ENCODE data around the gene B9D1. TPM values are rescaled to one million over a fixed set of nuclear protein-coding genes. Genes with fewer than 3 reads are reported as not detected.

Gene B9D1
- total RNA-seq, 1 experiment from 2014 or later, result 20.0 TPM

DNA sequence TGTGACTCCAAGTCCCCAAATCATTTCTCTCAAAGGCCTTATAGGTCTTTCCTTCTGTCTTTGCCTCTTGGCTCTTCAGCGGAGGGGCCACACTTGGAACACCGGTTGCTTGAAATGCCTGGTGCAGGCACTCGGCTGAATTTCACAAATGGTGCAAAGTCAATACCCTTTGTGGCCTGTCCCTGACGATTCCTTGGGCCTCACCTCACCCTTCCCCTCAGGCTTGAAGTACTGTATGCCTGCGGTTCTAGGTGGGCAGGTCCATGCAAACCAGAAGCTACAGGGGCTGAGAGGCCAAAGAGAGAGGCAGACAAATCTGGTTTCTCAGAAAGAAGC lies 4.1 kb upstream of the B9D1 start:
- H3K4me2 ChIP-seq (ENCODE audit: low read length), result no peak overlapping the region
- TF ChIP-seq CBX3 (IDR thresholded peaks at IDR 0.05; ENCODE audit: low read depth) (no peak), POLR2AphosphoS5 (IDR thresholded peaks at IDR 0.05; ENCODE audit: low read depth, low read length) (no peak), POLR2A (IDR thresholded peaks at IDR 0.05; ENCODE audit: borderline replicate concordance, extremely low read depth, insufficient read depth, insufficient read length) (no peak), RAD21 (IDR thresholded peaks at IDR 0.05; ENCODE audit: low read depth) (no peak), EZH2phosphoT487 (IDR thresholded peaks at IDR 0.05; ENCODE audit: borderline replicate concordance) (no peak), ZFX (IDR thresholded peaks at IDR 0.05) (no peak), SIN3A (IDR thresholded peaks at IDR 0.05; ENCODE audit: low read depth) (no peak), JUND (IDR thresholded peaks at IDR 0.05) (no peak), SP1 (IDR thresholded peaks at IDR 0.05; ENCODE audit: low read depth) (no peak), FOSL1 (IDR thresholded peaks at IDR 0.05; ENCODE audit: low read depth) (no peak), ZNF274 (IDR thresholded peaks at IDR 0.05; ENCODE audit: low read depth, low read length) (no peak), EZH2 (IDR thresholded peaks at IDR 0.05) (no peak), CEBPB (IDR thresholded peaks at IDR 0.05; ENCODE audit: low read depth) (no peak), EGR1 (IDR thresholded peaks at IDR 0.05; ENCODE audit: low read depth) (no peak), SRF (IDR thresholded peaks at IDR 0.05; ENCODE audit: low read depth) (no peak)
- TF ChIP-seq, protein P1, sequence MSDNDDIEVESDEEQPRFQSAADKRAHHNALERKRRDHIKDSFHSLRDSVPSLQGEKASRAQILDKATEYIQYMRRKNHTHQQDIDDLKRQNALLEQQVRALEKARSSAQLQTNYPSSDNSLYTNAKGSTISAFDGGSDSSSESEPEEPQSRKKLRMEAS (IDR thresholded peaks at IDR 0.05), result no peak
- TF ChIP-seq, protein P2, sequence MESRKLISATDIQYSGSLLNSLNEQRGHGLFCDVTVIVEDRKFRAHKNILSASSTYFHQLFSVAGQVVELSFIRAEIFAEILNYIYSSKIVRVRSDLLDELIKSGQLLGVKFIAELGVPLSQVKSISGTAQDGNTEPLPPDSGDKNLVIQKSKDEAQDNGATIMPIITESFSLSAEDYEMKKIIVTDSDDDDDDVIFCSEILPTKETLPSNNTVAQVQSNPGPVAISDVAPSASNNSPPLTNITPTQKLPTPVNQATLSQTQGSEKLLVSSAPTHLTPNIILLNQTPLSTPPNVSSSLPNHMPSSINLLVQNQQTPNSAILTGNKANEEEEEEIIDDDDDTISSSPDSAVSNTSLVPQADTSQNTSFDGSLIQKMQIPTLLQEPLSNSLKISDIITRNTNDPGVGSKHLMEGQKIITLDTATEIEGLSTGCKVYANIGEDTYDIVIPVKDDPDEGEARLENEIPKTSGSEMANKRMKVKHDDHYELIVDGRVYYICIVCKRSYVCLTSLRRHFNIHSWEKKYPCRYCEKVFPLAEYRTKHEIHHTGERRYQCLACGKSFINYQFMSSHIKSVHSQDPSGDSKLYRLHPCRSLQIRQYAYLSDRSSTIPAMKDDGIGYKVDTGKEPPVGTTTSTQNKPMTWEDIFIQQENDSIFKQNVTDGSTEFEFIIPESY (IDR thresholded peaks at IDR 0.05; ENCODE audit: extremely low read depth, insufficient replicate concordance, low read length), result no peak
- TF ChIP-seq, protein P3, sequence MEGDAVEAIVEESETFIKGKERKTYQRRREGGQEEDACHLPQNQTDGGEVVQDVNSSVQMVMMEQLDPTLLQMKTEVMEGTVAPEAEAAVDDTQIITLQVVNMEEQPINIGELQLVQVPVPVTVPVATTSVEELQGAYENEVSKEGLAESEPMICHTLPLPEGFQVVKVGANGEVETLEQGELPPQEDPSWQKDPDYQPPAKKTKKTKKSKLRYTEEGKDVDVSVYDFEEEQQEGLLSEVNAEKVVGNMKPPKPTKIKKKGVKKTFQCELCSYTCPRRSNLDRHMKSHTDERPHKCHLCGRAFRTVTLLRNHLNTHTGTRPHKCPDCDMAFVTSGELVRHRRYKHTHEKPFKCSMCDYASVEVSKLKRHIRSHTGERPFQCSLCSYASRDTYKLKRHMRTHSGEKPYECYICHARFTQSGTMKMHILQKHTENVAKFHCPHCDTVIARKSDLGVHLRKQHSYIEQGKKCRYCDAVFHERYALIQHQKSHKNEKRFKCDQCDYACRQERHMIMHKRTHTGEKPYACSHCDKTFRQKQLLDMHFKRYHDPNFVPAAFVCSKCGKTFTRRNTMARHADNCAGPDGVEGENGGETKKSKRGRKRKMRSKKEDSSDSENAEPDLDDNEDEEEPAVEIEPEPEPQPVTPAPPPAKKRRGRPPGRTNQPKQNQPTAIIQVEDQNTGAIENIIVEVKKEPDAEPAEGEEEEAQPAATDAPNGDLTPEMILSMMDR (IDR thresholded peaks at IDR 0.05 in 2 of 3, conservative IDR thresholded peaks at IDR 0.05 in 1 of 3; ENCODE audit: borderline replicate concordance in 1 of 3, insufficient read depth in 1 of 3, low read depth in 2 of 3, low read length in 2 of 3), result no peak
- TF ChIP-seq, protein P4, sequence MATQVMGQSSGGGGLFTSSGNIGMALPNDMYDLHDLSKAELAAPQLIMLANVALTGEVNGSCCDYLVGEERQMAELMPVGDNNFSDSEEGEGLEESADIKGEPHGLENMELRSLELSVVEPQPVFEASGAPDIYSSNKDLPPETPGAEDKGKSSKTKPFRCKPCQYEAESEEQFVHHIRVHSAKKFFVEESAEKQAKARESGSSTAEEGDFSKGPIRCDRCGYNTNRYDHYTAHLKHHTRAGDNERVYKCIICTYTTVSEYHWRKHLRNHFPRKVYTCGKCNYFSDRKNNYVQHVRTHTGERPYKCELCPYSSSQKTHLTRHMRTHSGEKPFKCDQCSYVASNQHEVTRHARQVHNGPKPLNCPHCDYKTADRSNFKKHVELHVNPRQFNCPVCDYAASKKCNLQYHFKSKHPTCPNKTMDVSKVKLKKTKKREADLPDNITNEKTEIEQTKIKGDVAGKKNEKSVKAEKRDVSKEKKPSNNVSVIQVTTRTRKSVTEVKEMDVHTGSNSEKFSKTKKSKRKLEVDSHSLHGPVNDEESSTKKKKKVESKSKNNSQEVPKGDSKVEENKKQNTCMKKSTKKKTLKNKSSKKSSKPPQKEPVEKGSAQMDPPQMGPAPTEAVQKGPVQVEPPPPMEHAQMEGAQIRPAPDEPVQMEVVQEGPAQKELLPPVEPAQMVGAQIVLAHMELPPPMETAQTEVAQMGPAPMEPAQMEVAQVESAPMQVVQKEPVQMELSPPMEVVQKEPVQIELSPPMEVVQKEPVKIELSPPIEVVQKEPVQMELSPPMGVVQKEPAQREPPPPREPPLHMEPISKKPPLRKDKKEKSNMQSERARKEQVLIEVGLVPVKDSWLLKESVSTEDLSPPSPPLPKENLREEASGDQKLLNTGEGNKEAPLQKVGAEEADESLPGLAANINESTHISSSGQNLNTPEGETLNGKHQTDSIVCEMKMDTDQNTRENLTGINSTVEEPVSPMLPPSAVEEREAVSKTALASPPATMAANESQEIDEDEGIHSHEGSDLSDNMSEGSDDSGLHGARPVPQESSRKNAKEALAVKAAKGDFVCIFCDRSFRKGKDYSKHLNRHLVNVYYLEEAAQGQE (IDR thresholded peaks at IDR 0.05; ENCODE audit: low read depth), result no peak
- no peaks in the 10 kb centered on the region for H3K9me2 ChIP-seq (ENCODE audit: insufficient read depth)
- no peaks in the 10 kb centered on the region for H4K20me1 ChIP-seq (ENCODE audit: insufficient read depth)
- intact Hi-C loops (cut with micrococcal nuclease), result no loop called here
- ATAC-seq (no peak), DNase-seq (ENCODE audit: low read depth, low spot score) (no peak)
- POLR2A ChIA-PET, result no interaction called here
- no peaks in the 10 kb centered on the region for H3K36me3 ChIP-seq (ENCODE audit: control insufficient read depth in 1 of 2, insufficient read depth in 2 of 2, low read length in 2 of 2)
- H2AFZ ChIP-seq (ENCODE audit: low read depth, low read length, poor library complexity, severe bottlenecking), result no peak overlapping the region
- RAD21 ChIA-PET (ENCODE audit: low non-redundant PET in 1 of 2, low total read pairs in 2 of 2, uncharacterized antibody in 2 of 2, unreplicated experiment in 2 of 2), result no interaction called here
- no peaks in the 10 kb centered on the region for H3K27me3 ChIP-seq (ENCODE audit: insufficient read depth, low read length)
- no peak overlapping the region for H3K4me3 ChIP-seq (replicated peaks in 1 of 2; ENCODE audit: low read depth in 1 of 2, low read length in 2 of 2)
- no peaks in the 10 kb centered on the region for H3K9me3 ChIP-seq (ENCODE audit: control insufficient read depth in 1 of 2, insufficient read depth in 1 of 2, low read depth in 1 of 2, low read length in 2 of 2)
- BruUV-seq (replicated peaks), result no TSS peak
- peaks cover 8 to 42% of the 10 kb centered on the region in 2 experiments for H3K4me1 ChIP-seq (ENCODE audit: control insufficient read depth in 1 of 2, insufficient read depth in 2 of 2, low read length in 2 of 2)
- no peak overlapping the region for H3K9ac ChIP-seq (ENCODE audit: low read length)
- H3K79me2 ChIP-seq (ENCODE audit: insufficient read depth, low read length), result 0 out of 2 replicates have a peak, but pooled peaks cover 7% of the 10 kb centered on the region
- H3K27ac ChIP-seq (ENCODE audit: low read depth, low read length), result no peak overlapping the region
- CTCF ChIA-PET, result no interaction called here

Measured in HCT116 (cell line).